NB4 (cell line): ENCODE measurements around the gene CARF.

ENCODE experiments used
- CTCF ChIP-seq: IDR thresholded peaks from one replicate; pipeline ENCODE4 v1.5.1; 2012; ENCODE audit warnings: low read depth, low read length
- POLR2A ChIP-seq: IDR thresholded peaks from 2 replicates; pipeline ENCODE4 v1.6.1; 2011; ENCODE audit warnings: mild to moderate bottlenecking; ENCODE audit not compliant: insufficient read length; ENCODE audit errors: extremely low read depth

GRCh38 chr2:203002054-203002821 is 90.2 kb downstream of the CARF start:
- TF ChIP-seq CTCF (no peak), POLR2A (no peak)
